Measurements from ENCODE around the gene CDH22.

- TF ChIP-seq, protein P1, sequence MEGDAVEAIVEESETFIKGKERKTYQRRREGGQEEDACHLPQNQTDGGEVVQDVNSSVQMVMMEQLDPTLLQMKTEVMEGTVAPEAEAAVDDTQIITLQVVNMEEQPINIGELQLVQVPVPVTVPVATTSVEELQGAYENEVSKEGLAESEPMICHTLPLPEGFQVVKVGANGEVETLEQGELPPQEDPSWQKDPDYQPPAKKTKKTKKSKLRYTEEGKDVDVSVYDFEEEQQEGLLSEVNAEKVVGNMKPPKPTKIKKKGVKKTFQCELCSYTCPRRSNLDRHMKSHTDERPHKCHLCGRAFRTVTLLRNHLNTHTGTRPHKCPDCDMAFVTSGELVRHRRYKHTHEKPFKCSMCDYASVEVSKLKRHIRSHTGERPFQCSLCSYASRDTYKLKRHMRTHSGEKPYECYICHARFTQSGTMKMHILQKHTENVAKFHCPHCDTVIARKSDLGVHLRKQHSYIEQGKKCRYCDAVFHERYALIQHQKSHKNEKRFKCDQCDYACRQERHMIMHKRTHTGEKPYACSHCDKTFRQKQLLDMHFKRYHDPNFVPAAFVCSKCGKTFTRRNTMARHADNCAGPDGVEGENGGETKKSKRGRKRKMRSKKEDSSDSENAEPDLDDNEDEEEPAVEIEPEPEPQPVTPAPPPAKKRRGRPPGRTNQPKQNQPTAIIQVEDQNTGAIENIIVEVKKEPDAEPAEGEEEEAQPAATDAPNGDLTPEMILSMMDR (conservative IDR thresholded peaks at IDR 0.05 in 1 of 2, IDR thresholded peaks at IDR 0.05 in 1 of 2; ENCODE audit: low read depth in 1 of 2, low read length in 2 of 2): no peak
- no peak for TF ChIP-seq EZH2 (IDR thresholded peaks at IDR 0.05; ENCODE audit: low read length, missing control alignments)
These were observed 170.5 kb downstream of the CDH22 start for GRCh38 chr20:46137816-46138215.
